ENCODE results near the gene PYY. TPM values are rescaled to one million over a fixed set of nuclear protein-coding genes. Genes with fewer than 3 reads are reported as not detected.
A peak's percentile ranks its signal among the peaks of the same experiment; 100 is the strongest.
"Not testable (repeated sequence)": the region's sequence is repeated elsewhere in the genome, so short reads cannot be mapped to it uniquely, and the experiment has no call there.

The PYY gene
- total RNA-seq, 1 experiment from 2014 or later = not detected

DNA sequence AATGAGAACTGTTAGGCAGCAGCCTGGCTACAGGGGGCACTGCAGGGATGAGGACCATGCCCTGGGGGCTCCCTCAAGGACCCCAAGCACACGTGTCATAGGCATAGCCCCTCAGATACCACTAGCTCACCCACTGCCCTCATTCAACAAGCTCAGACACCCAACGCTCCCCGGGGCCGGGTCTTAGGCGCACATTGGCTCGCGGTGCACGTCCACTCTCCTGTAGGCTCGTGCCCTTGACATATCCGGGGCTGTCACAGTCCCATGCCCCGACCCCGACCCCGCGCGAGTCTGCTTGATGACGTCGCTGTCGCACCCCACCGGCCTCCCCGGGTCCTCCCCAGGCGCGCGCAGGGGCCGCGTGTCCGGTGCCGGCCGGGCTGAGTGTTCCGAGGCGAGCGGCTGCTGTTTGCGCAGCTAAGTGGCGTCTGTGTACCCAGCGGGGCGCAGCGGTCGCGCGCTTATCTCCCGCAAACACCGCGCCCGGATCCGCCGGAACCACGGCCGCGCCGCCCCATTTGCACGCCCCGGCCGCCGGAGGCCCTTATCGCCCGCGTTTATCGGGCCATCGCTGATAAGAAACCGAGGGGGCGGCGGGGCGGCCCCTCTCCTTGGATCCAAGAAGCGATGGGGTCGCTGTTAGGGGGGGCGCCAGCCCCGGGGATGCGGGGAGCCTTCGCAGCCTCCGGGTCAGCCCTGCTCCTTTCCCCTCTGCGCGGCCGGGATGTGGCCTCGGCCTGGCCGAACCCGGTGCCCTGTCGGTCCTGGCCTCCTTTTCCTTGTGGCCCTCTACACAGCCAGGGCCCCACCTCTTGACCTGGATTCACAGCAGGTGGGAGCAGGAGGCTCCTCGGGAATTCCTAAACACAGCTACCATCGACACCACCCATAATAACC is 30.0 kb upstream of the PYY start:
- in situ Hi-C loops (cut with HindIII; ENCODE audit: low pct_unique_long_range_greater_than_20kb, low sequenced_read_pairs) = no loop called here
- no peak for DNase-seq (ENCODE audit: low read depth, low spot score)

DNA sequence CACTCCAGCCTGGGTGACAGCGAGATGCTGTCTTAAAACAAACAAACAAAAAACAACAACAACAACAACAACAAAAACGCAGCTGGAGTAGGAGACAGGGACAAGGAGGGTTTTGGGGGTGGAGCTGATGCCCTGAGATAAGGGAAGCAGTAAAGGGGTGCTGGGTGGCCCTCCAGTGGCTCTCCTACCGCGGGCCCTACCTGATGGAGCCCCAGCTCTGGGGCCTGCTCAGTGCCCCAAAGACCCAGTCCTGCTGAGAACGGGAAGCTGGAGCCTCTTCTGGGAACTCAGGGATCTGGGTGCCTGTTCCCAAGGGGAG is 29.4 kb upstream of the PYY start:
- DNase-seq (ENCODE audit: low read depth, low spot score) = no peak
- in situ Hi-C loops (cut with HindIII; ENCODE audit: low pct_unique_long_range_greater_than_20kb, low sequenced_read_pairs) = no loop called here

DNA sequence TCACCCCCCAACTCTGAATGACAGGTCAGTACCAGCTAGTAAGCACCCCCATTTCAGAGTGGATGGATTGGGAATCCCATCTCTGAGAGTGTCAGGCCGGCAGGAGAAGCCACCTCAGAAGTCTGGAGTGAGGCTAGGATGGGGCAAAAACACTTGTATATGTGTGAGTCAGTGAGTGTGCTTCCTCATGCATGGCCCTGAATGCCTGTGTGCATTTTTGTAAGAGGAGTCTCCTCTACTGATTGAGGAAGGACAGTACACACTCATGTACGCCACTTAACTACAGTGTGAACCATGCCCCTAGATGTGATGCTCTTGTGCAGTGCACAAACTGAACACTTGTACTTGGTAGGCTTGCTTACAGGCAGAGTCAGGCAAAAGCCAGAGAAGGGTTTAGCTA is 28.4 kb upstream of the PYY start:
- in situ Hi-C loops (cut with HindIII; ENCODE audit: low pct_unique_long_range_greater_than_20kb, low sequenced_read_pairs) = no loop called here
- DNase-seq (ENCODE audit: low read depth, low spot score) = no peak

GRCh38 chr17:43979671-43980070 is 25.9 kb upstream of the PYY start:
- in situ Hi-C loops (cut with HindIII; ENCODE audit: low pct_unique_long_range_greater_than_20kb, low sequenced_read_pairs) = no loop called here
- DNase-seq (ENCODE audit: low read depth, low spot score) = no peak

- no peak for DNase-seq (ENCODE audit: low read depth, low spot score)
- in situ Hi-C loops (cut with HindIII; ENCODE audit: low pct_unique_long_range_greater_than_20kb, low sequenced_read_pairs) = no loop called here
These were observed 25.3 kb upstream of the PYY start for GRCh38 chr17:43979011-43979410.

- no peak for DNase-seq (ENCODE audit: low read depth, low spot score)
- in situ Hi-C loops (cut with HindIII; ENCODE audit: low pct_unique_long_range_greater_than_20kb, low sequenced_read_pairs) = no loop called here
These were observed 24.3 kb upstream of the PYY start for GRCh38 chr17:43978078-43978477.

DNA sequence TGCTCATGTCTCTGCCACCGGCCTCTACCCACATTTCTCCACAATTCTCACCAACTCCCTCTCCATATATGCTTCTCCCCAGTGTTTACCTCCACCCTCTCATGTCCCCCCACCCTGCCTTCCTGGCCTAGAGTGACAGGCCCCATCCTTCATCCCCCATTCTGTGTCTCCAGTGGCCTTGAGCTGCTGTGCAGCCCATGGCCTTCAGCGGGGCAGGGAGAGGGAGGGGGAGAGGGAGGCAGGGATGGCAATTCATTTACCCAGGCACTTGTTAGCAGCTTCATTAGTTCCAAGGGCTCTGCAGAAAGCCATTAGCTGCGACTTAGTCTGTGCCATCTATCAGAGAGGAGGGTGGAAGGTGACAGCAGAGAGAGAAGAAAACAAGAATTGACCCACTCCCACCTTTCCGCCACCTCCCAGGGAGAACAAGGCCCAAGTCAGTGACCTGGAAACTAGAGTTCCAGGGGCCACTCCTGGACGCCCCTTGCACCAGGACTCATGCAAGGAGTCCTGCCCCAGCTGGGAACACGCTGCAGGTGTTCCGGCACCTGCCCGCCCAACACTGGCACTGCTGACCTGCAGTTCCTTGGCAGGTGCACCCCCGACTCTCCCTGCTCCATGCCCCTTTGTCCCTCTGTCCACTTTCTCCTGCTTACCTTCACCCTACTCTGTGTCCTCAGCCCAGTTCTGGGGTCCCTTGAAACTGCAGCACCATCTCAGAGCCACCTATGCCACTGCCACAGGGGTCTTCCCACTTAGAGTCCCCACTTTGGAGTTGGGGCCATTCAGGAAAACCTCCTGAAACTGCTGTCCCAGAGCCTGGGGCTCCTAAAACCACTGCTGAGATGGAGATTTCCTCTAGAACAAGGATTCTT is 23.5 kb upstream of the PYY start:
- DNase-seq (ENCODE audit: low read depth, low spot score) = no peak
- in situ Hi-C loops (cut with HindIII; ENCODE audit: low pct_unique_long_range_greater_than_20kb, low sequenced_read_pairs) = no loop called here

DNA sequence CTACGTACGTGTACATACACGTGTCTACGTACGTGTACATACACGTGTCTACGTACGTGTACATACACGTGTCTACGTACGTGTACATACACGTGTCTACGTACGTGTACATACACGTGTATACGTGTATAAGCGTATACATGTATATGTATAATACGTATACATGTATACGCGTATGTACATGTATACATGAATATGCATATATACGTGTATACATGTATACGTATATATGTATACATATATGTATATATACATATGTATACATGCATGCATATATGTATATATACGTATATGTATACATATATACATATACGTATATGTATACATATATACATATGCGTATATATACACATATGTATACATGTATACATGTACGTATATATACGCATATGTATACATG is 22.2 kb upstream of the PYY start:
- in situ Hi-C loops (cut with HindIII; ENCODE audit: low pct_unique_long_range_greater_than_20kb, low sequenced_read_pairs) = no loop called here
- DNase-seq (ENCODE audit: low read depth, low spot score) = no peak

DNA sequence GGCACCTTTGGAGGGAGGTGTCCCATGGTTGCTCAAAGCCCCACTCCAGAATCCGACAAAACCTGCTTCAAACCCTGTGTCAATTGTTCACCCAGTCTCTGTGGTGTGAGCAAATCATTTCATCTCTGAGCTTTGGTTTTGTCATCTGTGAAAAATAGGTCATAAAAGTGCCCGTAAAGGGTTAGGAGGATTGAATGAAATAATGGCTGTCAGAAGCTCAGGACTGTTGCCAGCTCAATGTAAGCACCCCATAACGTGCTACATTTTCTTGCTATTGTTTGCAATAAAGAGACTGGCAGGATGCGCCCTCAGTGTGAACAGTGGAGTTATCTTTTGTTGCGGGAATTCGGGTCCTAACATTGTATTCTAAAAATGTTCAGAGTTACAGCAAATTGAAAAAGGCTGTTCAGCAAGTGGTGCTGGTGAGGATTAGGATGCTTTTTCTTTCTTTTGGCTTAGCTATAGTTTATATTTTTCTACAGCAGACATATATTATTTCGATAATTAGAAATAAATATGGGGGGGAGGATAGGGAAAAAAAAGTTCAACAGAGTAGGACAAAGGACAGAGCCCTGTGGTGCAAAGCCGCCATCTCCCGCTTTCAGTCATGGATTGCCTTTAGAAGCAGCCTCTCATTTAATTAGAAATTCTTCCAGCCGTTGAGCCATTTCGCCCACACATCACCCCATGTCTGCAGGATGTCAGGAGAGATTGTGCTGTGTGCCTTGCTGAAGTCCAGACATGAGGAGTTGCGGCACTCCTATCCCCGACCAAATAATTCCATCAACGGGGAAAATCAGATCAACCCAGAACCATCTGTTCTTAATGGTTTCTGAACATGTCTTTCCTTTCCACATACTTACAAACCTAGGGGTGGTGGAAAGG is 20.9 kb upstream of the PYY start:
- in situ Hi-C loops (cut with HindIII; ENCODE audit: low pct_unique_long_range_greater_than_20kb, low sequenced_read_pairs) = no loop called here
- no peak for DNase-seq (ENCODE audit: low read depth, low spot score)

- DNase-seq (ENCODE audit: low read depth, low spot score); in situ Hi-C loops (cut with HindIII; ENCODE audit: low pct_unique_long_range_greater_than_20kb, low sequenced_read_pairs): not testable (repeated sequence)
These were observed 18.9 kb upstream of the PYY start for GRCh38 chr17:43972444-43973212.

- in situ Hi-C loops (cut with HindIII; ENCODE audit: low pct_unique_long_range_greater_than_20kb, low sequenced_read_pairs); DNase-seq (ENCODE audit: low read depth, low spot score): not testable (repeated sequence)
These were observed 17.7 kb upstream of the PYY start for GRCh38 chr17:43971436-43971835.

GRCh38 chr17:43970366-43970765 is 16.6 kb upstream of the PYY start:
- in situ Hi-C loops (cut with HindIII; ENCODE audit: low pct_unique_long_range_greater_than_20kb, low sequenced_read_pairs) = no loop called here
- no peak for DNase-seq (ENCODE audit: low read depth, low spot score)

- no peak for DNase-seq (ENCODE audit: low read depth, low spot score)
These were observed 13.6 kb upstream of the PYY start for GRCh38 chr17:43967251-43967875.

DNA sequence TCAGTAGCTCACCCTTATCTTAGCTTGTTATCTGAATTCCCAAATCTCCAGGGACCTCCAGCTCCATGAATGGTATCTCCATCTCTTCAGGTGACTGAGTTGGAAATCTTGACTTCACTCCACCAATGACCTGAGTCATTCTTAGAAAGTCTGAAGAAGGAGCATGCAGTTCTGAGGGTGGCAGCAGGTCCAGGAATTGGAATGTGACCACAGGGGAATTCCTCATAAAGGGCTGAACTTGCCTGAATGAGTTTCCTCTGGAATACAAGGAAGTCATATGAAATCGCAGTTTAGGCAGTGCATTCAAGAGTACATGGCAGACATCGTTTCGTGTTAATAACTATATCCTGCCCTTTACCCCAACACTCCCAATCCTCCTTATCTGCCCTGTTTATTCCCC is 12.5 kb upstream of the PYY start:
- in situ Hi-C loops (cut with HindIII; ENCODE audit: low pct_unique_long_range_greater_than_20kb, low sequenced_read_pairs) = no loop called here

More at GRCh38 chr17:43967251-43967875, 13.6 kb upstream of the PYY start:
- in situ Hi-C loops (cut with HindIII; ENCODE audit: low pct_unique_long_range_greater_than_20kb, low sequenced_read_pairs) = no loop called here

GRCh38 chr17:43962479-43962878 is 8.7 kb upstream of the PYY start:
- peak; percentile 36 for DNase-seq (ENCODE audit: low read depth, low spot score)
- in situ Hi-C loops (cut with HindIII; ENCODE audit: low pct_unique_long_range_greater_than_20kb, low sequenced_read_pairs) = no loop called here

More for the DNA sequence above, 12.5 kb upstream of the PYY start:
- peak; percentile 42 for DNase-seq (ENCODE audit: low read depth, low spot score)

DNA sequence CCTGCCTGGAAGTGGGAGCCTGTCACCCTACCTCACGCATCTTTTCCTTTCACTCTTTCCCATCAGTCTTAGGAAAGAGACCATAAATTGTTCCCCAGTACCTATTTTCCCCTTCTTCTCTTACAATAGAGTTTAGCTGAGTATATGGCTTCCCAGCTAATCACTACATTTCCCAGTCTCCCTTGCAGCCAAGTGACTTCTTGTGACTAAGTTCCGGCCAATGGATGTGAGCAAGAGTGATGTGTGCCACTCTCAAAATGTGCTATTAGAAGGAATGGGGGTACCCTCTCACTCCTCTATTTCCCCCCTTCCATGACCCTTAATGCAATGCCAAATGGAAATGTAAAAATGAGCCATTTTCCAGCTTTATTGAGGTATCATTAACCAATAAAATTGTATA is 8.2 kb upstream of the PYY start:
- DNase-seq (ENCODE audit: low read depth, low spot score) = no peak
- in situ Hi-C loops (cut with HindIII; ENCODE audit: low pct_unique_long_range_greater_than_20kb, low sequenced_read_pairs) = no loop called here

DNA sequence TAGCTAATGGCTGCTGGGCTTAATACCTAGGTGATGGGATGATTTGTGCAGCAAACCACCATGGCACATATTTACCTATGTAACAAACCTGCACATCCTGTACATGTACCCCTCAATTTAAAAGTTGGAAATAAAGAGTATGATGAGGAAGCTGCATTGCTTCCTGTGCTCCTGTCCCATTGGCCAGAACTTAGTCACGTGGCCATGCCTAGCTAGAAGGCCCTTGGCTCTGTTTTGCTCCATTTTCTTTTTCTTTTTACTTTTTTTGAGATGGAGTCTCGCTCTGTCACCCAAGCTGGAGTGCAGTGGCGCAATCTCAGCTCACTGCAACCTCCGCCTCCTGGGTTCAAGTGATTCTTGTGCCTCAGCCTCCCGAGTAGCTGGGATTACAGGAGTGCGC is 7.6 kb upstream of the PYY start:
- DNase-seq (ENCODE audit: low read depth, low spot score); in situ Hi-C loops (cut with HindIII; ENCODE audit: low pct_unique_long_range_greater_than_20kb, low sequenced_read_pairs): not testable (repeated sequence)
